ENCODE data around the gene CALML5. TPM values are rescaled to one million over a fixed set of nuclear protein-coding genes. Genes with fewer than 3 reads are reported as not detected.

The CALML5 gene
- total RNA-seq, 1 experiment from 2014 or later, result not detected

- POLR2A ChIA-PET (ENCODE audit: low non-redundant PET), result no interaction called here
- Histone ChIP-seq H3K27me3 (replicated peaks; ENCODE audit: insufficient read depth, low read depth, low read length, poor library complexity) (no peaks in the 10 kb centered on the region), H3K9me3 (ENCODE audit: low read depth, low read length, poor library complexity, severe bottlenecking) (peaks cover 11% of the 10 kb centered on the region), H3K4me1 (ENCODE audit: insufficient read depth, low read length, poor library complexity, severe bottlenecking) (no peaks in the 10 kb centered on the region), H3K4me3 (ENCODE audit: low read depth, low read length, poor library complexity, severe bottlenecking) (no peak overlapping the region), H3K27ac (ENCODE audit: low read depth, low read length, poor library complexity, severe bottlenecking) (no peak overlapping the region), H3K36me3 (ENCODE audit: insufficient read depth, low read length, poor library complexity, severe bottlenecking) (no peaks in the 10 kb centered on the region)
- no peak for DNase-seq (ENCODE audit: low spot score)
- intact Hi-C loops (cut with micrococcal nuclease; ENCODE audit: unreplicated experiment), result no loop called here
- TF ChIP-seq EZH2 (IDR thresholded peaks at IDR 0.05; ENCODE audit: borderline replicate concordance, low read depth, low read length, poor library complexity, severe bottlenecking) (no peak), CTCF (conservative IDR thresholded peaks at IDR 0.05; ENCODE audit: low read depth, low read length) (no peak)
- CTCF ChIA-PET, result no interaction called here
- no TSS peak for BruUV-seq (replicated peaks)
Measured at GRCh38 chr10:5545011-5545410, 45.6 kb upstream of the CALML5 start.

GRCh38 chr10:5544216-5544805, 44.9 kb upstream of the CALML5 start:
- H3K9me3 ChIP-seq (ENCODE audit: low read depth, low read length, poor library complexity, severe bottlenecking), result peaks cover 11% of the 10 kb centered on the region
- no TSS peak for BruUV-seq (replicated peaks)
- ChIA-PET POLR2A (ENCODE audit: low non-redundant PET) (no interaction called here), CTCF (no interaction called here)
- H3K27ac ChIP-seq (ENCODE audit: low read depth, low read length, poor library complexity, severe bottlenecking), result no peak overlapping the region
- H3K4me3 ChIP-seq (ENCODE audit: low read depth, low read length, poor library complexity, severe bottlenecking), result no peak overlapping the region
- no peak for TF ChIP-seq EZH2 (IDR thresholded peaks at IDR 0.05; ENCODE audit: borderline replicate concordance, low read depth, low read length, poor library complexity, severe bottlenecking)
- TF ChIP-seq CTCF (conservative IDR thresholded peaks at IDR 0.05; ENCODE audit: low read depth, low read length), result no peak
- no peak for DNase-seq (ENCODE audit: low spot score)
- no peaks in the 10 kb centered on the region for H3K4me1 ChIP-seq (ENCODE audit: insufficient read depth, low read length, poor library complexity, severe bottlenecking)
- no peaks in the 10 kb centered on the region for H3K36me3 ChIP-seq (ENCODE audit: insufficient read depth, low read length, poor library complexity, severe bottlenecking)
- intact Hi-C loops (cut with micrococcal nuclease; ENCODE audit: unreplicated experiment), result no loop called here
- no peaks in the 10 kb centered on the region for H3K27me3 ChIP-seq (replicated peaks; ENCODE audit: insufficient read depth, low read depth, low read length, poor library complexity)

- POLR2A ChIA-PET (ENCODE audit: low non-redundant PET), result no interaction called here
- no peak for TF ChIP-seq EZH2 (IDR thresholded peaks at IDR 0.05; ENCODE audit: borderline replicate concordance, low read depth, low read length, poor library complexity, severe bottlenecking)
- TF ChIP-seq CTCF (conservative IDR thresholded peaks at IDR 0.05; ENCODE audit: low read depth, low read length), result no peak
- Histone ChIP-seq H3K27ac (ENCODE audit: low read depth, low read length, poor library complexity, severe bottlenecking) (no peak overlapping the region), H3K9me3 (ENCODE audit: low read depth, low read length, poor library complexity, severe bottlenecking) (peaks cover 11% of the 10 kb centered on the region), H3K4me1 (ENCODE audit: insufficient read depth, low read length, poor library complexity, severe bottlenecking) (no peaks in the 10 kb centered on the region), H3K36me3 (ENCODE audit: insufficient read depth, low read length, poor library complexity, severe bottlenecking) (no peaks in the 10 kb centered on the region), H3K27me3 (replicated peaks; ENCODE audit: insufficient read depth, low read depth, low read length, poor library complexity) (no peaks in the 10 kb centered on the region), H3K4me3 (ENCODE audit: low read depth, low read length, poor library complexity, severe bottlenecking) (no peak overlapping the region)
- BruUV-seq (replicated peaks), result no TSS peak
- CTCF ChIA-PET, result no interaction called here
- DNase-seq (ENCODE audit: low spot score), result no peak
- intact Hi-C loops (cut with micrococcal nuclease; ENCODE audit: unreplicated experiment), result no loop called here
Measured at GRCh38 chr10:5543623-5544022, 44.3 kb upstream of the CALML5 start.

Measured in A673 (cell line).